Cardiac fibroblast (primary cell): Measurements from ENCODE around the gene SLC22A17.

ENCODE experiments used
- DNase-seq, 2 donors: peaks; one replicate each; pipeline versions ENCODE4 v3.0.0 to v3.0.0-alpha.2; 2010; ENCODE audit warnings: low read depth in 2 of 2
- H3K4me3 ChIP-seq, 2 donors: replicated peaks in 1 of 2; 1 replicate in 1 of 2; 2 replicates in 1 of 2; pipeline ENCODE4 v1.5.1; 2011; ENCODE audit warnings: low read depth in 2 of 2, low read length in 2 of 2, mild to moderate bottlenecking in 2 of 2, moderate library complexity in 1 of 2
- CTCF ChIP-seq: IDR thresholded peaks from one replicate; pipeline ENCODE4 v1.5.1; 2011; ENCODE audit warnings: low read depth, mild to moderate bottlenecking, low read length, inconsistent platforms

Gene SLC22A17

GRCh38 chr14:23385642-23386265 is 33.1 kb upstream of the SLC22A17 start:
- H3K4me3 ChIP-seq = no peak overlapping the region
- DNase-seq = no peak
- TF ChIP-seq CTCF = no peak

- TF ChIP-seq CTCF = no peak
- H3K4me3 ChIP-seq = no peak overlapping the region
- DNase-seq = no peak
These were observed 32.6 kb upstream of the SLC22A17 start for GRCh38 chr14:23385244-23385641.

GRCh38 chr14:23384364-23385080 is 31.8 kb upstream of the SLC22A17 start:
- TF ChIP-seq CTCF = no peak
- no peak overlapping the region for H3K4me3 ChIP-seq
- no peak for DNase-seq

- no peak overlapping the region for H3K4me3 ChIP-seq
- DNase-seq = no peak
- no peak for TF ChIP-seq CTCF
These were observed 30.2 kb upstream of the SLC22A17 start for GRCh38 chr14:23382731-23383440.

GRCh38 chr14:23382276-23382675 is 29.6 kb upstream of the SLC22A17 start:
- TF ChIP-seq CTCF = no peak
- H3K4me3 ChIP-seq = no peak overlapping the region
- no peak for DNase-seq

GRCh38 chr14:23381871-23382270 is 29.2 kb upstream of the SLC22A17 start:
- TF ChIP-seq CTCF = no peak
- no peak overlapping the region for H3K4me3 ChIP-seq
- DNase-seq = no peak
